HepG2 (cell line): Measurements from ENCODE around the gene DAPK1.
A peak's percentile ranks its signal among the peaks of the same experiment; 100 is the strongest.

ENCODE experiments used
- EP300 ChIP-seq, 3 experiments: sonication (generic) in 1 of 3; formaldehyde crosslinking in 1 of 3; IDR thresholded peaks; 2 replicates each; pipeline versions ENCODE4 v1.5.1 to v1.6.1; 2011 to 2020; ENCODE audit warnings: low read depth in 2 of 3, low read length in 2 of 3, borderline replicate concordance in 1 of 3, improper control_type of control experiment in 1 of 3, mild to moderate bottlenecking in 1 of 3, missing genetic modification reagents in 1 of 3, moderate library complexity in 1 of 3
- NFRKB ChIP-seq: fragments of 450-650 bp; IDR thresholded peaks from 2 replicates; pipeline ENCODE4 v1.6.1; 2017
- TOPORS ChIP-seq: sonication (generic); formaldehyde crosslinking; IDR thresholded peaks from 2 replicates; pipeline ENCODE4 v1.8.0; 2023; ENCODE audit warnings: mild to moderate bottlenecking, missing genetic modification reagents
- ZFAT ChIP-seq: sonication (generic); formaldehyde crosslinking; conservative IDR thresholded peaks from 2 replicates; pipeline ENCODE4 v1.8.1; 2023; ENCODE audit warnings: missing genetic modification reagents, inconsistent platforms
- TF ChIP-seq, protein P1 (sequence below): sonication (generic); formaldehyde crosslinking; IDR thresholded peaks from 2 replicates; pipeline ENCODE4 v1.5.0; 2020; ENCODE audit warnings: mild to moderate bottlenecking, missing genetic modification reagents, moderate library complexity

- TF ChIP-seq, protein P1, sequence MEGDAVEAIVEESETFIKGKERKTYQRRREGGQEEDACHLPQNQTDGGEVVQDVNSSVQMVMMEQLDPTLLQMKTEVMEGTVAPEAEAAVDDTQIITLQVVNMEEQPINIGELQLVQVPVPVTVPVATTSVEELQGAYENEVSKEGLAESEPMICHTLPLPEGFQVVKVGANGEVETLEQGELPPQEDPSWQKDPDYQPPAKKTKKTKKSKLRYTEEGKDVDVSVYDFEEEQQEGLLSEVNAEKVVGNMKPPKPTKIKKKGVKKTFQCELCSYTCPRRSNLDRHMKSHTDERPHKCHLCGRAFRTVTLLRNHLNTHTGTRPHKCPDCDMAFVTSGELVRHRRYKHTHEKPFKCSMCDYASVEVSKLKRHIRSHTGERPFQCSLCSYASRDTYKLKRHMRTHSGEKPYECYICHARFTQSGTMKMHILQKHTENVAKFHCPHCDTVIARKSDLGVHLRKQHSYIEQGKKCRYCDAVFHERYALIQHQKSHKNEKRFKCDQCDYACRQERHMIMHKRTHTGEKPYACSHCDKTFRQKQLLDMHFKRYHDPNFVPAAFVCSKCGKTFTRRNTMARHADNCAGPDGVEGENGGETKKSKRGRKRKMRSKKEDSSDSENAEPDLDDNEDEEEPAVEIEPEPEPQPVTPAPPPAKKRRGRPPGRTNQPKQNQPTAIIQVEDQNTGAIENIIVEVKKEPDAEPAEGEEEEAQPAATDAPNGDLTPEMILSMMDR (CRISPR knock-in tag), result no peak
- TF ChIP-seq EP300 (IDR thresholded peaks at IDR 0.05; ENCODE audit: low read depth in 2 of 2, low read length in 2 of 2), result peak; percentile 44 to 63; a peak in 3 of 4 replicates
- no peak for TF ChIP-seq EP300 (CRISPR knock-in tag; IDR thresholded peaks at IDR 0.05; ENCODE audit: borderline replicate concordance)
- no peak for TF ChIP-seq ZFAT (CRISPR knock-in tag)
- TF ChIP-seq NFRKB, result no peak
- no peak for TF ChIP-seq TOPORS (CRISPR knock-in tag)
These were observed 217.2 kb downstream of the DAPK1 start for GRCh38 chr9:87714819-87715218.
